ENCODE measurements around the gene DOCK10.

GRCh38 chr2:224969633-224970260, 72.5 kb downstream of the DOCK10 start:
- TF ChIP-seq POLR2A (IDR thresholded peaks at IDR 0.05) (no peak), CTCF (IDR thresholded peaks at IDR 0.05) (no peak)

All from testis (tissue), 2 donors.